Epidermal melanocyte (primary cell): Measurements from ENCODE around the gene BIN2.
"Not testable (repeated sequence)": the region's sequence is repeated elsewhere in the genome, so short reads cannot be mapped to it uniquely, and the experiment has no call there.

ENCODE experiments used
- DNase-seq: peaks from one replicate; pipeline ENCODE4 v3.0.0; 2011; ENCODE audit warnings: low spot score; ENCODE audit not compliant: insufficient read length

Gene BIN2

GRCh38 chr12:51346581-51346980 is 22.6 kb upstream of the BIN2 start, which contains the start of gene CELA1:
TSS of gene CELA1 (minus strand) at chr12:51346679. CDS start at chr12:51346638, 41 bp downstream.
- DNase-seq = no peak

GRCh38 chr12:51345681-51346080 is 21.7 kb upstream of the BIN2 start:
- no peak for DNase-seq

GRCh38 chr12:51343201-51343600 is 19.2 kb upstream of the BIN2 start:
- DNase-seq = no peak

- no peak for DNase-seq
Observed at GRCh38 chr12:51342416-51342815, 18.4 kb upstream of the BIN2 start.

- peak; percentile 85 for DNase-seq
Observed at GRCh38 chr12:51341251-51342007, 17.5 kb upstream of the BIN2 start.

- DNase-seq = no peak
Observed at GRCh38 chr12:51339750-51340149, 15.8 kb upstream of the BIN2 start.

- DNase-seq = not testable (repeated sequence)
Observed at GRCh38 chr12:51337336-51337735, 13.4 kb upstream of the BIN2 start.

- no peak for DNase-seq
Observed at GRCh38 chr12:51335931-51336330, 12.0 kb upstream of the BIN2 start.

GRCh38 chr12:51334764-51335163 is 10.8 kb upstream of the BIN2 start:
- no peak for DNase-seq

GRCh38 chr12:51333536-51333935 is 9.6 kb upstream of the BIN2 start:
- no peak for DNase-seq

- DNase-seq = no peak
Observed at GRCh38 chr12:51330186-51330585, 6.2 kb upstream of the BIN2 start.

GRCh38 chr12:51329742-51330141 is 5.8 kb upstream of the BIN2 start:
- DNase-seq = no peak

GRCh38 chr12:51328587-51328986 is 4.6 kb upstream of the BIN2 start:
- DNase-seq = no peak

GRCh38 chr12:51326698-51327439 is 2.9 kb upstream of the BIN2 start:
- DNase-seq = no peak

- no peak for DNase-seq
Observed at GRCh38 chr12:51324953-51325352, 979 bp upstream of the BIN2 start.

GRCh38 chr12:51323317-51323960 is 535 bp downstream of the BIN2 start:
- DNase-seq = no peak

GRCh38 chr12:51322452-51322851 is 1.5 kb downstream of the BIN2 start:
- no peak for DNase-seq

GRCh38 chr12:51321882-51322281 is 2.1 kb downstream of the BIN2 start:
- DNase-seq = no peak

GRCh38 chr12:51320695-51321320 is 3.2 kb downstream of the BIN2 start:
- DNase-seq = peak; percentile 42

- no peak for DNase-seq
Observed at GRCh38 chr12:51320311-51320694, 3.7 kb downstream of the BIN2 start.

GRCh38 chr12:51318846-51319599 is 5.0 kb downstream of the BIN2 start:
- DNase-seq = no peak
